Measurements from ENCODE around the gene SIPA1.
A peak's percentile ranks its signal among the peaks of the same experiment; 100 is the strongest.

SIPA1 gene

GRCh38 chr11:65599216-65599954 is 38.5 kb upstream of the SIPA1 start:
- Mint-ChIP-seq H3K4me1 (ENCODE audit: low read depth) (peaks cover 5% of the 10 kb centered on the region), H3K4me3 (no peak overlapping the region), H3K27ac (no peak overlapping the region), H3K9me3 (no peaks in the 10 kb centered on the region), H3K27me3 (no peaks in the 10 kb centered on the region), H3K36me3 (ENCODE audit: low read depth) (peaks cover 20% of the 10 kb centered on the region)

- Mint-ChIP-seq H3K36me3 (ENCODE audit: low read depth) (peaks cover 20% of the 10 kb centered on the region), H3K9me3 (no peaks in the 10 kb centered on the region), H3K4me3 (no peak overlapping the region), H3K4me1 (ENCODE audit: low read depth) (peaks cover 5% of the 10 kb centered on the region), H3K27ac (no peak overlapping the region), H3K27me3 (no peaks in the 10 kb centered on the region)
Observed at GRCh38 chr11:65599955-65600246, 38.0 kb upstream of the SIPA1 start.

- no peaks in the 10 kb centered on the region for H3K9me3 Mint-ChIP-seq
- no peaks in the 10 kb centered on the region for H3K27me3 Mint-ChIP-seq
- no peak overlapping the region for H3K27ac Mint-ChIP-seq
- peaks cover 33% of the 10 kb centered on the region for H3K36me3 Mint-ChIP-seq (ENCODE audit: low read depth)
- no peak overlapping the region for H3K4me3 Mint-ChIP-seq
- H3K4me1 Mint-ChIP-seq (ENCODE audit: low read depth) = peaks cover 3% of the 10 kb centered on the region
Observed at GRCh38 chr11:65604258-65604657, 33.6 kb upstream of the SIPA1 start.

- H3K9me3 Mint-ChIP-seq = no peaks in the 10 kb centered on the region
- no peak overlapping the region for H3K4me3 Mint-ChIP-seq
- H3K27me3 Mint-ChIP-seq = no peaks in the 10 kb centered on the region
- H3K36me3 Mint-ChIP-seq (ENCODE audit: low read depth) = peaks cover 43% of the 10 kb centered on the region
- no peak overlapping the region for H3K27ac Mint-ChIP-seq
- peaks cover 27% of the 10 kb centered on the region for H3K4me1 Mint-ChIP-seq (ENCODE audit: low read depth)
Observed at GRCh38 chr11:65606876-65607613, 30.9 kb upstream of the SIPA1 start.

- H3K27ac Mint-ChIP-seq = peak overlapping the region; percentile 45
Observed at GRCh38 chr11:65607614-65608426, 30.1 kb upstream of the SIPA1 start.

GRCh38 chr11:65609229-65609628 is 28.7 kb upstream of the SIPA1 start:
- Mint-ChIP-seq H3K27ac (peak overlapping the region; percentile 63), H3K36me3 (ENCODE audit: low read depth) (peaks cover 38% of the 10 kb centered on the region), H3K4me3 (peak overlapping the region; percentile 28)

More at GRCh38 chr11:65607614-65608426, 30.1 kb upstream of the SIPA1 start:
- peaks cover 35% of the 10 kb centered on the region for H3K4me1 Mint-ChIP-seq (ENCODE audit: low read depth)
- H3K4me3 Mint-ChIP-seq = no peak overlapping the region
- H3K9me3 Mint-ChIP-seq = no peaks in the 10 kb centered on the region
- peaks cover 49% of the 10 kb centered on the region for H3K36me3 Mint-ChIP-seq (ENCODE audit: low read depth)
- H3K27me3 Mint-ChIP-seq = no peaks in the 10 kb centered on the region

GRCh38 chr11:65609665-65610064 is 28.2 kb upstream of the SIPA1 start:
- H3K9me3 Mint-ChIP-seq = no peaks in the 10 kb centered on the region
- no peaks in the 10 kb centered on the region for H3K27me3 Mint-ChIP-seq
- peaks cover 38% of the 10 kb centered on the region for H3K36me3 Mint-ChIP-seq (ENCODE audit: low read depth)
- peak overlapping the region; percentile 63 for H3K27ac Mint-ChIP-seq
- no peak overlapping the region for H3K4me3 Mint-ChIP-seq
- H3K4me1 Mint-ChIP-seq (ENCODE audit: low read depth) = peaks cover 40% of the 10 kb centered on the region

More at GRCh38 chr11:65609229-65609628, 28.7 kb upstream of the SIPA1 start:
- peaks cover 40% of the 10 kb centered on the region for H3K4me1 Mint-ChIP-seq (ENCODE audit: low read depth)
- no peaks in the 10 kb centered on the region for H3K27me3 Mint-ChIP-seq
- H3K9me3 Mint-ChIP-seq = no peaks in the 10 kb centered on the region

- Mint-ChIP-seq H3K4me1 (ENCODE audit: low read depth) (peaks cover 41% of the 10 kb centered on the region), H3K27me3 (no peaks in the 10 kb centered on the region), H3K9me3 (no peaks in the 10 kb centered on the region), H3K27ac (peak overlapping the region; percentile 22), H3K36me3 (ENCODE audit: low read depth) (peaks cover 34% of the 10 kb centered on the region), H3K4me3 (peak overlapping the region; percentile 39)
Observed at GRCh38 chr11:65610404-65610803, 27.5 kb upstream of the SIPA1 start.

- Mint-ChIP-seq H3K4me1 (ENCODE audit: low read depth) (peaks cover 44% of the 10 kb centered on the region), H3K36me3 (ENCODE audit: low read depth) (peaks cover 31% of the 10 kb centered on the region), H3K27me3 (no peaks in the 10 kb centered on the region), H3K4me3 (peak overlapping the region; percentile 39), H3K27ac (peak overlapping the region; percentile 55), H3K9me3 (no peaks in the 10 kb centered on the region)
Observed at GRCh38 chr11:65611028-65611757, 26.7 kb upstream of the SIPA1 start.

GRCh38 chr11:65611758-65612603 is 25.9 kb upstream of the SIPA1 start:
- Mint-ChIP-seq H3K36me3 (ENCODE audit: low read depth) (peaks cover 31% of the 10 kb centered on the region), H3K9me3 (no peaks in the 10 kb centered on the region), H3K4me1 (ENCODE audit: low read depth) (peaks cover 52% of the 10 kb centered on the region), H3K4me3 (peak overlapping the region; percentile 95), H3K27ac (peak overlapping the region; percentile 90), H3K27me3 (no peaks in the 10 kb centered on the region)

GRCh38 chr11:65612691-65613090 is 25.2 kb upstream of the SIPA1 start:
- Mint-ChIP-seq H3K4me1 (ENCODE audit: low read depth) (peaks cover 59% of the 10 kb centered on the region), H3K36me3 (ENCODE audit: low read depth) (peaks cover 37% of the 10 kb centered on the region), H3K27me3 (no peaks in the 10 kb centered on the region), H3K9me3 (no peaks in the 10 kb centered on the region), H3K27ac (peak overlapping the region; percentile 90), H3K4me3 (peak overlapping the region; percentile 95)

- Mint-ChIP-seq H3K27ac (peak overlapping the region; percentile 87), H3K4me1 (ENCODE audit: low read depth) (peaks cover 62% of the 10 kb centered on the region), H3K27me3 (no peaks in the 10 kb centered on the region), H3K36me3 (ENCODE audit: low read depth) (peaks cover 39% of the 10 kb centered on the region), H3K9me3 (no peaks in the 10 kb centered on the region), H3K4me3 (peak overlapping the region; percentile 95)
Observed at GRCh38 chr11:65613091-65613928, 24.6 kb upstream of the SIPA1 start.
